Ammon's horn (tissue), 1 donor: Measurements from ENCODE around the gene FBXW4.

Source experiments
- DNase-seq: peaks from one replicate; pipeline ENCODE4 v3.0.0-alpha.2; 2016; ENCODE audit warnings: low spot score

The FBXW4 gene

DNA sequence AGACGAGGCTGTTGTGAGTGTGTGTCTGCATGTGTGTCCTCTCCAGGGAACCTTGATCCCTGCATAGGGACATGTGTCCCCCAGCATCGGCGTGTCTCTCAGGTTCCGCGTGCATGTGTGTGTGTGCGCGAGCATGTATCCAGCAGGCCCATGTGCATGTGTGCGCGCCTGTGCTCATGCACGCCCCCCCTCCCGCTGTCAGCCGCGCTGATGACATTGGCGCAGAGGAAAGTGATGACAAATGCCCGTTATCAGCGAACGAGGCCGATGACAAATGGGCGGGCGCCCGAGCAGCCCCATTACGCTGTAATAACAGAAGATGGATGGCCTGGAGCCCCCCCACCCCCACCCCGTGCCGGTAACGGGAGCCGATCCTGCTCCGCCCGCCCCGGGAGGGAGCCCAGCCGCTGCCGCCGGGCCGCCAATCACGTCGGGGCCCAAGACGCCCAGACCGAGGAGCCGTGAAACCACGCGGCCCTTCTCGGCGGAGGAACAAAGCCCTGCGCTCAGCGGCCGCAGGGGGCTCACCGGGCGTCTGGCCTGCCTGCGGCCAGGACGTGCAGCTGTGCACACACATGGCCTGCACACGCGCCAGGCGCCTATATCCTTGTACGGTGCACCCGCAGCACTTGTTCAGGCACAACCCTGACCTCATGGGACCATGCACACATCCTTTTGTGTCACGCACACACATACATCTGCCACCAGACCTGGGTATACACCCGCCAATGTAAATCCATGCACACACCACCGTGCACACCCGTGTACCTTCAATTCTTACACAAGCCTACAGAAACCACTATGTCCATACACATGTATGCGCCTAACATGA is 128.4 kb downstream of the FBXW4 start:
- DNase-seq = peak; percentile 67

DNA sequence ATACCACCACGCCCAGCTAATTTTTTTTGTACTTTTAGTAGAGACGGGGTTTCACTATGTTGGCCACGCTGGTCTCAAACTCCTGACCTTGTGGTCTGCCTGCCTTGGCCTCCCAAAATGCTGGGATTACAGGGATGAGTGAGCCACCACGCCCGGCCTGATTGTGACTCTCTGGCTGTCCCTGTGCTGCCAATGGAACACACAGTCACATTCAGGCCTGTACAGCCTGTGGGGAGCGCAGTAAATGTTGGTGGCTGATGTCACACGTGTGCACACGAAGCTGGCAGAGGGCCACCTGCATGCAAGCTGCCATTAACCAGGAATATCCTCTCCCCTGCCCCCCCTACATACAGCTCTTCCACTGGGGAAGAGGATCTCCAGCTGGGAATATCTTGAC is 129.0 kb downstream of the FBXW4 start:
- DNase-seq = no peak

DNA sequence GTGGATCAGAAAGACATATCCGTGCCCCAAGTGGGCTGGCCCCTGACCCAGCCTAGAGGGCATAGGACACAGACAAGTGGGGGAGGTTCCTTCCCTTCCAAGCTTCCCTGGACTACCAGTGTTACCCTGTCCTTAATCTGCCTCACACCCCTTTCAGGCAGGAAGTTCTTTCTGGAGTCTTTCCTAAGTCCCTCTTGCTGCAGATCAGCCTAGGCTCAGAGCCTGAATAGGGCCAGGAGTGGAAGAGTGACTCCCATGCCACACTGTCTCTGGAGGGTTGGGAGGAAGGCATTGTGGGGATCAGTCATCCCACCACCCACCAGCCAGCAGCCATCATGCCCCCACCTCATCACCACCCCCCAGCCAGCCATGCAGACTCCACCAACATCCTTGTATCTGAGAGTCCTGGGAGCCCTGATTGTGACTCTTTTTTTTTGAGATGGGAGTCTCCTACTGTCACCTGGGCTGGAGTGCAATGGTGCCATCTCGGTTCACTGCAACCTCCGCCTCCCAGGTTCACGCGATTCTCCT is 129.5 kb downstream of the FBXW4 start:
- no peak for DNase-seq

DNA sequence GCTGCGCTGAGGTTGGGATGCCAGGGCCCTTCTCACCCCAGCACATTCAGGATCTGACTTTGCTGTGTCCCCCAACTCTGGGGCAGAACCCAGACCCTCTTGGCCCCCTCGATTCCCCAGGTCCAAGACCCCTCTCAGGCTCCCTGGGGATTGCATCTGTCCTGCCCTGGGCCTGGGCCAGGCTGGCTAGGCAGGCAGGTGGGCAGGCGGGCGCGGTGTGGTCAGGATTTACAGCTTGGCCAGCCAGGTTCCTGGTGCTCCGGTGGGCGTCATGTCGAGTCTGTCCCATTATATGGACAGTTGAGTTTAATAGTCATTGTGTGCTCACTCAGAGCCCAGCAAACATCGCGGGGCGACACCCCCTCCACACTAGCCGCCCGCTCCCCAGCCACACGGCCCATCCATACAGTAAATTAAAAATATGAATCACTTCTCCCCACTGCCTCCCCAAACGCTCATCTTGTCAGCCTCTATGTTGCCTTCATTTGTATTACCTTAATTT is 130.4 kb downstream of the FBXW4 start:
- no peak for DNase-seq

DNA sequence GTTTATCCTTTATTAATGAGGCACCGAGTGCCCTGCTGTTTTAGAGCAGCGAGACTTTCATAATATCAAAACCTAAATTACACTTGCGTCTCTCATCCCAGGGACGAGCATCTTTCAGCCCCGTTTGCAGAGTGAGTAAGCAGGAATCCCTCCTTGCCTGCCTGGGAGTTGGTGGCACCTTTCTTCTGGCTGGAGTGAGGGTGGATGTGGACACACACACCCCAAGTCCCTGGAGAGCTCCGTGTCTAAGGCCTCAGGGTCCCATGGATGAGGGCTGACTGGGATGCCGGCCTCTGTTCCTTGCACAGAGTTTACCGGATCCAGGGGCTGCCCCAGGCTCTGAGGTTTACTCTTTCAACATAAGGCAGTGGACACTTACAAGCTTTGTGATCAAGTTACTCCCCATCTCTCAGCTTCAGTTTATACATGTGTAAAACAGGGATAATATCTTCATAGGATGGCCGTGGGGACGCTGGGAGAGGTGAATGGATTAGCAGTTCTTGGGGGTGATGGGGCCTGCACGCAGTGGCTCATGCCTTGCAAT is 131.4 kb downstream of the FBXW4 start:
- no peak for DNase-seq

DNA sequence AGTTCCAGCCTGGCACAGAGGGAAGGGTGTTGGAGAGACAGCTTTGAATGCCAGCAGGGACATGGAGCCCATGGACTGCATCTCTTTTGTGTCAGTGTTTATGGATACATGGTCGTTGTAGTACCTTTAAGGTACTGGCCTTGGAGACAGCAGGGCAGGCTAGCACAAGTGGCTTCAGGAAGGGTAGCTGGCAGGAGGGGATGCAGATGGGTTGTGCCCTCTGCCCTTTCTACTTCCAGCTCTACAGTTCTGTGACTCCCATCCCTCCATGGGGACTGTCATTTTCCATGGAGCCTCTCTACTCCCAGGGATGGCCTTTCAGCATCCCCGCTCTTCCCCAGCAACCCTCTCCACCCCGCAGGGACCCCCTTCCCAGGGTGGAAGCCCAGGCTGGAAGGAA is 132.0 kb downstream of the FBXW4 start:
- DNase-seq = no peak

DNA sequence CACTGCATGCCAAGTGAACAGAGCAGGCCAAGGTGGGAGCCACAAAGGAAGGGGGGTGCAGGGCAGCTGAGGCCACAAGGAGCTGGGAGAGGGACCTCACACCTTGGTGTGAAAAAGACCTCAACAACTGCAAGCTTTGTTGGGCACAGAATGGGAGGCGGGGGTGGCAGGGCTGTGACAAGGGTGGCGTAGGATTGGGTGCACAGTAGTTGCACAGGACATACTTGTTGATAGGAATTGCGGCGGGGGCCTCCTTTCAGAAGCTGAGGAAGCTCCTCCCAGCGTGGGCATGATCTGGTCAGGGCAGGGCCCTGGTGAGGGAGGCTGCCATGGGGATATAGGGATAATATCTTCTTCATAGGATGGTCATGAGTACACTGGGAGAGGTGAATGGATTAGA is 132.7 kb downstream of the FBXW4 start:
- no peak for DNase-seq

DNA sequence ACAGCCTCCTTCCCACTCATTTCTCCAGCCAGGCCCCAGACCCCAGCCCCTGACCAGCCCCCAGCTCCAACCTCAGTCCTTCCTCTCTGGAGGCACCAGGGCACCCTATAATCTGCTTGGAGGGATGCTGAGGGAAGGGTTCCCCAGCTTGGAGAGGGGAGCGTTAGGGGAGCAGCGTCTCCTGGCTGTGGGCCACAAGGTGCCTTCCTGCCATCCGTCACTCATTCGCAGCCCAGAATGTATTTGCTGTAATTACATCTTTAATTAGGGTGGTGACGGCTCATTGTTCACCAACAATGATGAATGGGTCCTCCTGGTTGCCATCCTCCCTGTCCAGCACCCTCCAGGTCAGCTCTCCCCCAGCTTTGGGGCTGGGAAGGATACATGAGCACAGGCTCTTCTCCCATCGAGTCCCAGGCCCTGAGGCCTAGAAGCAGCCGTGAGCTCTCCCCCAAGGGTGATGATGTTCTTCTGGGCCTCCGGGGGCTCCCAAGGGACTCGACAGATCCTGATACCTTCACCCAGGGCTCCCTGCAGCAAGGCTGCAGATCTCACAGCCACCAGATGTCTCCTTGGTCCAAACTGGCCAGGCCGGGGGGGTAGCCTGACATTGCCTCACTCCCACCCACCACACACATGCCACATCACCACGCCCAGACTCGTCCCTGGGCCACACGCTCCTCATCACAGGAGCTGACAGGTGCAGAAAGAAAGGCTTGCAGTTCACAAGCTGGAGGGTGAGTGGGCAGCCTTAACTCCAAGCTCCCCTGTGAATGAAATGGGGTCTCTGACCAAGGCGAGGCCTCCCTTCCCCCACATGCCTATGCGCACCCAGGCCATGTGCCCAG is 133.7 kb downstream of the FBXW4 start:
- no peak for DNase-seq
